GM12875 (cell line): ENCODE data around the gene SRSF9.
"Not testable (repeated sequence)": the region's sequence is repeated elsewhere in the genome, so short reads cannot be mapped to it uniquely, and the experiment has no call there.

Source experiments
- H3K4me3 ChIP-seq: one replicate; pipeline ENCODE4 v1.5.1; 2011; ENCODE audit warnings: low read depth, low read length, control low read depth
- TF ChIP-seq, protein P1 (sequence below): IDR thresholded peaks from 2 replicates; pipeline ENCODE4 v1.5.1; 2011; ENCODE audit warnings: low read depth, mild to moderate bottlenecking, control low read depth, inconsistent platforms, low read length, moderate library complexity, borderline replicate concordance; ENCODE audit not compliant: insufficient read depth

The SRSF9 gene

GRCh38 chr12:120463712-120464111 is 5.8 kb downstream of the SRSF9 start:
- TF ChIP-seq, protein P1, sequence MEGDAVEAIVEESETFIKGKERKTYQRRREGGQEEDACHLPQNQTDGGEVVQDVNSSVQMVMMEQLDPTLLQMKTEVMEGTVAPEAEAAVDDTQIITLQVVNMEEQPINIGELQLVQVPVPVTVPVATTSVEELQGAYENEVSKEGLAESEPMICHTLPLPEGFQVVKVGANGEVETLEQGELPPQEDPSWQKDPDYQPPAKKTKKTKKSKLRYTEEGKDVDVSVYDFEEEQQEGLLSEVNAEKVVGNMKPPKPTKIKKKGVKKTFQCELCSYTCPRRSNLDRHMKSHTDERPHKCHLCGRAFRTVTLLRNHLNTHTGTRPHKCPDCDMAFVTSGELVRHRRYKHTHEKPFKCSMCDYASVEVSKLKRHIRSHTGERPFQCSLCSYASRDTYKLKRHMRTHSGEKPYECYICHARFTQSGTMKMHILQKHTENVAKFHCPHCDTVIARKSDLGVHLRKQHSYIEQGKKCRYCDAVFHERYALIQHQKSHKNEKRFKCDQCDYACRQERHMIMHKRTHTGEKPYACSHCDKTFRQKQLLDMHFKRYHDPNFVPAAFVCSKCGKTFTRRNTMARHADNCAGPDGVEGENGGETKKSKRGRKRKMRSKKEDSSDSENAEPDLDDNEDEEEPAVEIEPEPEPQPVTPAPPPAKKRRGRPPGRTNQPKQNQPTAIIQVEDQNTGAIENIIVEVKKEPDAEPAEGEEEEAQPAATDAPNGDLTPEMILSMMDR, result no peak
- no peak overlapping the region for H3K4me3 ChIP-seq

- H3K4me3 ChIP-seq, result no peak overlapping the region
- TF ChIP-seq, protein P1, result no peak
Measured at GRCh38 chr12:120462099-120462640, 7.4 kb downstream of the SRSF9 start.

DNA sequence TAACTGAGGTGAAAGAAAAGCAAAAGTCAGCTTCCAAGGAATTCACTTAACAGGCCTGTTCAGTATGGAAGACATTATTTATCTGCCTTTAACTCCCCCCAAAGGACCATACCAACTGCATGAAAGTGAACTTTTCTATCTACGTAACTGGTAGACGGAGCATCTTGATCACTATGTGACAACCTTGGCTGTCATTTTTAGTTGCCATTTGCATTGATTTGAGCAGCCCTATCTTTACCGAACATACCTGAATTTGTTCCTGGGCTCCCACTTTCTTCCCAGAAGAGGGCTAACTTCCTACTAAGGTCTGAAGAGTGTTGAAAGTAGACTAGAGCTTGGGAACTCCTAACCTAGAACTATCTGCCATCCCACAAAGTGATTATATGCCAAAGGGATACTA is 9.4 kb downstream of the SRSF9 start:
- TF ChIP-seq, protein P1, result no peak
- H3K4me3 ChIP-seq, result no peak overlapping the region

DNA sequence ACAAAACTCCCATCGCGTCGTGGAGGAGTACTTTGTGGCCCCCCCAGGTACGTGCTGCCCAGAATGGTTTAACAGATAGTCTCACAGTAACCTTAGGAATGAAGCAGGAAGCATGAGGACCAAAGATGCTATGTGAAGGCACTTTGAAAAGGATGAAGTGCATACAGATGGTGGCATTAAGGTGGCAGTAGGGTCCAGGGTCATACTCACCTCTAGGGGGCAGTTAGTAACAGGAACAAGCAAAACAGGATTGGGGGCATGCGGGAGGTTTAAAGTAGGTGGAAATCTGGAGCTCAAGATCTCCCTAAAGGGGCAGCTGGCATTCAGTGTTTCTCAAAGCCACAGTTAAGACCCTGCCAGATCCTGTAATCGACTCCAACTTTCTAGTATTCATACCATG is 12.4 kb downstream of the SRSF9 start:
- H3K4me3 ChIP-seq, result no peak overlapping the region

DNA sequence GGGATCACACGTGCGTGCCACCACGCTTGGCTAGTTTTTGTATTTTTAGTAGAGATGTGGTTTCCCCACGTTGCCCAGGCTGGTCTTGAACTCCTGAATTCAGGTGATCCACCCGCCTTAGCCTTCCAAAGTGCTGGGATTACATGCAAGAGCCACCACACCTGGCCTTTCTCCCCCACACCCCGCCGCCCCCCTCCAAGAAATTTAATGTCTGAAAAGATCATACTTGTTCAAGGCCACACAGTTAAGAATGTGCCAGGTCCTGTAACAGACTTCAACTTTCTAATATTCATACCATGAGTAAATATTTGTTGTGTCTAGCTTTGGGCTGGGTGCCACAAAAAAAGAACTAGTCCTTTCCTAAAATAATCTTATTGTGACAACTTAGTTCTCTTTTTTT is 14.2 kb downstream of the SRSF9 start:
- TF ChIP-seq, protein P1, result no peak
- H3K4me3 ChIP-seq, result no peak overlapping the region

More for the DNA sequence above, 12.4 kb downstream of the SRSF9 start:
- TF ChIP-seq, protein P1, result peak; percentile 42; the same call in 1 of the 2 replicates

- H3K4me3 ChIP-seq, result no peak overlapping the region
- TF ChIP-seq, protein P1, result peak; percentile 62
Measured at GRCh38 chr12:120453977-120454376, 15.6 kb downstream of the SRSF9 start.

- TF ChIP-seq, protein P1, result no peak
Measured at GRCh38 chr12:120453060-120453750, 16.3 kb downstream of the SRSF9 start.

GRCh38 chr12:120452524-120452923 is 17.0 kb downstream of the SRSF9 start:
- not testable (repeated sequence) for H3K4me3 ChIP-seq

More at GRCh38 chr12:120453060-120453750, 16.3 kb downstream of the SRSF9 start:
- no peak overlapping the region for H3K4me3 ChIP-seq
